ENCODE data around the gene KANTR.

KANTR gene

GRCh38 chrX:53081925-53082772 lies 11.8 kb upstream of the KANTR start, which contains the start of gene TSPYL2:
Gene TSPYL2, plus strand, starts transcription at chrX:53082367. Its CDS starts 132 bp downstream, at chrX:53082499.
- peak; percentile 96 for DNase-seq

GRCh38 chrX:53082773-53083616 lies 10.9 kb upstream of the KANTR start:
- no peak for DNase-seq

- DNase-seq, result no peak
Measured at GRCh38 chrX:53084043-53084570, 9.8 kb upstream of the KANTR start.

GRCh38 chrX:53084863-53085262 lies 9.1 kb upstream of the KANTR start:
- DNase-seq, result no peak

- no peak for DNase-seq
Measured at GRCh38 chrX:53085661-53086229, 8.2 kb upstream of the KANTR start.

GRCh38 chrX:53086464-53086863 lies 7.5 kb upstream of the KANTR start:
- DNase-seq, result no peak

- no peak for DNase-seq
Measured at GRCh38 chrX:53087388-53087831, 6.5 kb upstream of the KANTR start.

GRCh38 chrX:53088136-53088974 lies 5.6 kb upstream of the KANTR start:
- peak; percentile 90 for DNase-seq

- peak; percentile 79 for DNase-seq
Measured at GRCh38 chrX:53089224-53089842, 4.6 kb upstream of the KANTR start.

- DNase-seq, result no peak
Measured at GRCh38 chrX:53089925-53090324, 4.0 kb upstream of the KANTR start.

- DNase-seq, result no peak
Measured at GRCh38 chrX:53091354-53091753, 2.6 kb upstream of the KANTR start.

- DNase-seq, result peak; percentile 82
Measured at GRCh38 chrX:53093177-53093655, 726 bp upstream of the KANTR start.

GRCh38 chrX:53094582-53094905 lies 602 bp downstream of the KANTR start:
- no peak for DNase-seq

- no peak for DNase-seq
Measured at GRCh38 chrX:53095796-53096195, 1.9 kb downstream of the KANTR start.

GRCh38 chrX:53114864-53115549 lies 21.1 kb downstream of the KANTR start:
- DNase-seq, result no peak

- no peak for DNase-seq
Measured at GRCh38 chrX:53115550-53115874, 21.6 kb downstream of the KANTR start.

GRCh38 chrX:53116101-53116500 lies 22.2 kb downstream of the KANTR start:
- DNase-seq, result no peak

- DNase-seq, result no peak
Measured at GRCh38 chrX:53122013-53122412, 28.1 kb downstream of the KANTR start.

- DNase-seq, result no peak
Measured at GRCh38 chrX:53125506-53125905, 31.6 kb downstream of the KANTR start.

GRCh38 chrX:53126377-53126776 lies 32.4 kb downstream of the KANTR start:
- no peak for DNase-seq

- no peak for DNase-seq
Measured at GRCh38 chrX:53128097-53128749, 34.3 kb downstream of the KANTR start.
